Stimulated activated CD4-positive, alpha-beta T cell treated with anti-CD3 and anti-CD28 coated beads, Interleukin-2, amount 100 ng/mL, for 48 hours (primary cell): ENCODE data around the gene USP34.

ENCODE experiments used
- DNase-seq, 2 donors: peaks; one replicate each; pipeline ENCODE4 v3.0.0-alpha.2; 2020

Gene USP34

GRCh38 chr2:61144697-61145268 is 326.1 kb downstream of the USP34 start:
- DNase-seq: peak; percentile 93 to 94

GRCh38 chr2:61141151-61141550 is 329.7 kb downstream of the USP34 start:
- DNase-seq: no peak

- DNase-seq: no peak
These were observed 332.0 kb downstream of the USP34 start for GRCh38 chr2:61138859-61139258.
